Stimulated activated CD8-positive, alpha-beta memory T cell treated with anti-CD3 and anti-CD28 coated beads, Interleukin-2, amount 100 ng/mL, for 1 hour (primary cell): ENCODE data around the gene ZNF736.
A peak's percentile ranks its signal among the peaks of the same experiment; 100 is the strongest.
"Not testable (repeated sequence)": the region's sequence is repeated elsewhere in the genome, so short reads cannot be mapped to it uniquely, and the experiment has no call there.

Source experiments
- DNase-seq, 2 donors: peaks; one replicate each; pipeline ENCODE4 v3.0.0-alpha.2; 2020; ENCODE audit warnings: low read depth in 2 of 2

ZNF736 gene

DNA sequence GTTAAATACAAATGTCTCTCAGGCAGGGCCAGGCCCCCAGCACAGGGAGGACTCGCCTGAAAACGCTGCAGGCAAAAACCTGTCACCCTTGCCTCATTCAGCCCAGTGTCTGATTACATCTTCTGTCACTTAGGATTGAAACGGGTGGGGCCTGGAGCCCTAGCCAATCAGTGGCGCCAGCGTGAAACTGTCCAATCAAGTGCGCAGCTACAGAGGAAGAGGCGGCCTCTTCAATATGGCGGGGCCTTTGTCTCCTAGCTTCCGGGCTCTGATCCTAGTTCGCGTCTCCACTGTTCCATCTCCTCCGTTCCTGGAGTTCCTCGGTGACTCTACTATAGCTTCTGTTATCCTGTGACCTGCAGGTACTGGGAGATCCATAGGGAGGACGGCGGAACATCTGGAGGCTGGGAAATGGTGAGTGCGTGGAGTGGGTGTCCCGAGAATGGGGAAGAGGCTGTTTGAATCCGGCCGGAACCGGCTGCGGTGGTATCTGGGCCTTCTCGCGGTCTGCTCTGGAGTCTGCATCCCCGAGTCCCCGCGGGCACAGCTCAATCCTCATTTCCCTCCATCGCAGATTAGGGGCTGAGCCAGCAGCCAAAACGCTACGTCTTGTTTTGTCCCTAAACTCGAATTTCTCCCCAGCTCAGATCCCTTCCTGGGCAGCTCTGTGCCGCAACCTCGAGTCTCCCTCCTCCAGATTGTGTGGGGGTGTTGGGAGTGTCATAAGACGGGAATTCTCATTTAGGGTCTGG lies at the start of gene ZNF736:
Gene ZNF736 (plus strand): TSS at position 222 of the 752 bp plus-strand sequence. CDS start 190 bp downstream, at position 412.
- peak; percentile 70 to 75 for DNase-seq

DNA sequence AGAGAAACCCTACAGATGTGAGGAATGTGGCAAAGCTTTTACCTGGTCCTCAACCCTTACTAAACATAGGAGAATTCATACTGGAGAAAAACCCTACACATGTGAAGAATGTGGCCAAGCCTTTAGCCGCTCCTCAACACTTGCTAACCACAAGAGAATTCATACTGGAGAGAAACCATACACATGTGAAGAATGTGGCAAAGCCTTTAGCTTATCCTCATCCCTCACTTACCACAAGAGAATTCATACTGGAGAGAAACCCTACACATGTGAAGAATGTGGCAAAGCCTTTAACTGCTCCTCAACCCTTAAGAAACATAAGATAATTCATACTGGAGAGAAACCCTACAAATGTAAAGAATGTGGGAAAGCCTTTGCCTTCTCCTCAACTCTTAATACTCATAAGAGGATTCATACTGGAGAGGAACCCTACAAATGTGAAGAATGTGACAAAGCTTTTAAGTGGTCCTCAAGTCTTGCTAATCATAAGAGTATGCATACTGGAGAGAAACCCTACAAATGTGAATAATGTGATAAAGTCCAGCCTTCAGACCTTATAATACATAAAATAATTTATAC lies 47.3 kb upstream of the ZNF736 start:
- no peak for DNase-seq

DNA sequence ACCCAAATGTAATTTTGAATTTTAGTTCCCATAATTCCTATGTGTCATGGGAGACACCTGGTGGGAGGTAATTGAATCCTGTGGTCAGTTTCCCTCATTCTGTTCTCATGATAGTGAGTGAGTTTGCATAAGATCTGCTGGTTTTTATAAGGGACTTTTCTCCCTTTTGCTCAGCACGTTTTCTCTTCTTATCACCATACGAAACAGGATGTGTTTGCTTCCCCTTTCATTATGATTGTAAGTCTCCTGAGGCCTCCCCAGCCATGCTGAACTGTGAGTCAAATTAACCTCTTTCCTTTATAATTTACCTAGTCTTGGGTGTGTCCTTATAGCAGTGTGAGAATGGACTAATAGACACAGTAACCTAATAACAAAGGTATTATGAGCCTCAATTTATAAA lies 36.1 kb upstream of the ZNF736 start:
- no peak for DNase-seq

DNA sequence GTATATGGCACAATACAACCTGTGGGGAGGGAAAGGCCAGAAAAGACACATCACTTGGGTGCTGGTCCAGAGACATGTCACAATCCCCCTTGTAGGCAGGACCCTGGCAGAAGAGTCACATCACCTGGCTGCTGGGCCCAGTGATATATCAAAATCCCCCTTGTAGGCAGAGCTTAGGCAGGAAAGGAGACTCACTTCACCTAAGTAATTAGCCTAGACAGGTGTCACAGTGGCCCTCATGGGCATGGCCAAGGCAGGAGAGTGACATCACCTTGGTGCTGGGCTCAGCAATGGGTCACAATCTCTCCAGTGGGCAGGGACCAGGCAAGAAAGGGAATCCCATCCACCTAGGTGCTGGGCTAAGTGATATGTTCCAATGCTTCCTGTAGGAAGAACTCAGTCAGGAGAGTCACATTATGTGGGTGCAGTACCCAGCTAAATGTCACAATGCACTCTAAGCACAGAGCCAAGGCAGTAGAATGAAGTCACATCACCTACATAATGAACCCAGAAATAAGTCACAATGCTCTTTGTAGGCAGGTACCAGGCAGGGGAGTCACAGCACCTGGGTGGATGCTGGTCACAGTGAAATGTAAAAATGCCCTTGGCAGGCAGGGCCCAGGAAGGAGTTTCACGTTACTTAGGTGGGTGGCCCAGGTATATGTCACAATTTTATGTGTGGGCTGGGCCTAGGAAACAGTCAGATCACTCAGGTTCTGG lies 18.9 kb upstream of the ZNF736 start:
- DNase-seq = no peak

DNA sequence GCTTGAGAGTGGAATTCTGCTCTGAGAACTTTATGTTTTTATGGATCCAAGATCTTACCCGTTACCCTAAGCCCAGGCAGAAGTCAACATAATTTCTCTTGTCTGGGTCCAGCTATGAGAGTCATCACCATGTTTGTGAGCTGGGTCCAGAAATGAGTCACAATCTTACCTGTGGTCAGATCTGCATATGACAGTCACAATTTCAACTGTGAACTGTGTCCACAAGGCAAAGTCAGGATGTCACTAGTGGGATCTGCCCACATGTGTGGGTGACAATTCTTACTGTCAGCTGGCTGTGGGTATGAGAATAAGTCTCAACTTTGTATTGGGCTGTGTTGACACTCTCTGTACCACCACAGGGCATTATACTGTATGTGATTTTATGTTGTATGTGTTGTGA lies 16.3 kb upstream of the ZNF736 start:
- DNase-seq = not testable (repeated sequence)

DNA sequence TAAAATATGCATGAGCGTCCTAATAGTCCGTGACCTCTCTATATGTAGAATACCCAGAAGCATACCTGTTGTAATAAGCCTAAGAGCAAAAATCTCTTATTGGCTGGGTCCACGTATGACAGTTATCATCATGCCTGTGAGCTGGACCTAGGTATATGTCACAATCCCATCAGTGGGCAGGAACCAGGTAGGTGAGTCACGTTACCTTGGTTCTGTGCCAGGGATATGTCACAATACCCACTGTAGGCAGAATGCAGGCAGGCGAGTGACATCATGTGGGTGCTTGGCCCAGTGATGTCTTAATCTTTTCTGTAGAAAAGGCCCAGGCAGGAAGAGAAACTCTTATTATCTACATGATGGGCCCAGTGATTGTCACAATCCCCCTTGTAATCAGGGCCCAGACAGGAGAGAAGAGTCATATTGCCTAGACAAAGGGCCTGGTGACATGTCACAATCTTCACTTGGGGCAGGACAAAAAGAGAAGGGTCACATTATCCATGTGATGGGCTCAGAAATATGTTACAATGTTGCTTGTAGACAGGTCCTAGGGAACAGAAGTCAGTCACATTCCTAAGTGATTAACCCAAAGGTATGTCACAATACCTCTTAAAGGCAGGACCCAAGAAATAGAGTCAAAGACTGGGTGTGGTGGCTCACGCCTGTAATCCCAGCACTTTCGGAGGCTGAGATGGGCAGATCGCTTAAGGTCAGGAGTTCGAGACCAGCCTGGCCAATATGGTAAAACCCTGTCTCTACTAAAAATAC lies 12.9 kb upstream of the ZNF736 start:
- DNase-seq = no peak

DNA sequence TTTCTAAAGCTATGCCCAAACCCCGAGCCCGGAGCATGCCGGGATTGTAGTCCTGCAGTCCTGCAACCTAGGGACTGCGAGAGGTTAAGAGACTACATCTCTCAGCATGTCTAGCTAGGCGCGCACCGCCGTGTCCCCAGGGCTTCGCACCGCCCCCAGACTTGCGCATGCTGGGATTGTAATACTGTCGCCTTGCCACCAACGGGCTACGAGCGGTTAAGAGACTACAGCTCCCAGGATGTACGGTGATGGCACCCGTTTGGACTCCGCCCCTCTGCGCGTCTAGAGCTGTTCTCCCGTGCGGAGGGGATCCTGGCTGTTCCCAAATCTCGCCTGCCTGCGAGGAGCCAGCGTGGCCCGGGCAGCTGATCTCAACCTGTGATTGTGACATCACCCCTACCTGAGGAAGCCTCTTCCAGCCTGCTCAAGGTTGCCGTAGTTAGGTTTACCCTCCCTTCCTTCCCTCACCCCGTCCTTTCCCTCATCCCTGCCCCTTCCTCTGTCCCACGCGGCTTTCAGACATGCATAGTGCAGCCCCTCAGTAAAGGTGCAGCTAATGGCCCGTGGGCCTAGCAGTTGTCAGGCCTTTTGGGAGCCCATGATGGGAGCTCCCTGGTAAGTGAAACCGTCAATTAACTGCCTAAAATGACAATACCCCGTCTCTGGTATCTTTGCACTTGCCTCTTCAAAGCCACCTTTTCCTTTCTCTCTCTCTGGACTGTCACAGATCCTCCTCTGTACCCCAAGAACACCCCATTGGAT lies 6.3 kb upstream of the ZNF736 start:
- peak; percentile 83 to 87 for DNase-seq

DNA sequence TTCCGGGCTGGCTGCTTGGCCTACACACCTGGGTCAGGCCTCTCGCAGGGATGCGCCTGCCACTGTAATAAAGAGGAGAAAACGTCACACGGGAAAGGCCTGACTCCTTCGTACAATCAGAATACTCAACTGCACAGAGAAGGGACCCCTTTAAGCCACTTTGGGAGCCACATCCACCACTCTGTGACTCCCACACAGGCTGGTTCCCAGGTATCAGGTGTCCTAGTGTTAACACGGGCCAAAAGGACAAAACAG lies 5.8 kb upstream of the ZNF736 start:
- DNase-seq = no peak

DNA sequence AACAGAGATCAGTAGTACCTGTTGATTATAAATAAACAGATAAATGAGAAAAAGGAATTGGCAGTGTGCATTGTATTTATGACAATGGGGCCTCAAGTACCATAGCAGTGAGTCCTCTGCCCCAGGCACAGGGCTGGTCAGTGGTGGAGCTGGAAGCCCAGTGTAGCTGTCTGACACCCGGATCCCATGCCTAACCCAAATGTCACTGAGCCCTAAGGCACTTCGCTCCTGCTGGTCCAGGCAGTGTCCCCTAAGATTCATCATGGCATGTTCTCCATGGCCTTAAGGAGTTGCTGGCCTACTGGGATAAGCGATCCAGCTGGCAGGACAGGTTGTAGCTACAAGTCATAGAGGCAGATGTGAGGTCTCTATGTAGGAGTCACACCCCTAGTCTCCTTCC lies 3.3 kb upstream of the ZNF736 start:
- no peak for DNase-seq

DNA sequence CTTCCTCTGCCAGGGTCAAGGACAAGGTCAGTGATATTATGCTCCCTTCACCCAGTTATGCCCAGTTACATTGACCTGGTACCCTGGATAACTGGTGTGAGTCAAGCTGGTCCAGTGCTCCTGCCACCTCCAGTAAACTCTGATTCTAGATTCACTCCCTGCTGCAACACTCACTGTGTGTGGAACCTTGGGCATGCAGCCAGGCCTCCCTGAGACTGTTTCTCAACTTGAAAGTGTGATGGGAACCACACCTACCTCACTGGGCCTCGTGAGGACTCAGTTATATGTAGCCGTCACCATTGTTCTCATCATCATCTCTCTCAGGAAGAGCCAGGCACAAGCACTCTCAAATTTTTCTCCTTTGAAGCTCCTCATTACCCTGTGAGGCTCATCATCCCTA lies 935 bp upstream of the ZNF736 start:
- DNase-seq = no peak

DNA sequence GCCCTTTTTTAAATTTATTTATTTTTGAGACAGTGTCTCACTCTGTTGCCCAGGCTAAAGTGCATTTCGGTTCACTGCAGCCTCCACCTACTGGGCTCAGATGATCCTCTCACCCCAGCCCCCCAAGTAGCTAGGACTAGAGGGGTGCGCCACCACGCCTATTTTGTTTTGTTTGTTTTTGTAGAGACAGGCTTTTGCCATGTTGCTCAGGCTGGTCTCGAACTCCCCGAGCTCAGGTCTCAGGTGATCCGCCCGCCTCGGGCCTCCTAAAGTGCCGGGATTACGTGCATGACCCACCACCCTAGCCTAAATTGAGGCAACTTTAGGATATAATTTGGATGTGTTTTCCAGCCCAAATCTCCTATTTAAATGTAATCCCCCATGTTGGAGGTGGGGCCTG lies 805 bp downstream of the ZNF736 start:
- DNase-seq = no peak

DNA sequence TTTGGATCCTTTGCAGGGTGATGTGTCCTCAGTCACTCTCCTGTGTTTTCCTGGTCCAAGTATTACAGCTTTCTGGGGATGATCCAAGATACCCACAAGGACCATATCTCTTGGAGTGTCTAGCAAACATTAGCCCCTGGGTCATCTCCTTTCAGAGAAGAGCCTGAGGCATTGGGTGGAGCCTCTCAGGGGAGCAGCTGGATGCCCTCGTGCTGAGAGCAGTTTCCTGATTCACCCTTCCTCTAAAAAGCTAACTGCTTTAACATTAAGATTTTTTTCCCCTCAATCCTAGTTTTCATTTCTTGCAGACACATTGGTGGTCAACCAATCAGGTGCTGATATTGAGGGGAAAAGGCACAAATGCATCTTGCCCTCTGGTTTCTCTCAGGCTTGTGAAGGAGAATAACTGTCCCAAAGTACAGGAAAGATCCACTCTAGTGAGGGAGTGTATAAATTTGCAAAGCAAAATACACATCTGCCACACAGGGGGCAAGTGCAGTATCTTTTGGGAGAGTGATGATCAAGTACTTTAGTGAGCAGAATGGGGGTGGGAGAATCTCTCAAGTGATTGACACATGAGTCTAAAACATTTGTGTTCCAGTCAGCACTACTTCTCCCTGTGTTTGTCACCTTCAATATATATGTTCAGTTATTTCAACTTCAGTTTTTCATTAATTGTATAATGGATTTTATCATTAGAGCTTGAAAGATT lies 2.4 kb downstream of the ZNF736 start:
- not testable (repeated sequence) for DNase-seq

DNA sequence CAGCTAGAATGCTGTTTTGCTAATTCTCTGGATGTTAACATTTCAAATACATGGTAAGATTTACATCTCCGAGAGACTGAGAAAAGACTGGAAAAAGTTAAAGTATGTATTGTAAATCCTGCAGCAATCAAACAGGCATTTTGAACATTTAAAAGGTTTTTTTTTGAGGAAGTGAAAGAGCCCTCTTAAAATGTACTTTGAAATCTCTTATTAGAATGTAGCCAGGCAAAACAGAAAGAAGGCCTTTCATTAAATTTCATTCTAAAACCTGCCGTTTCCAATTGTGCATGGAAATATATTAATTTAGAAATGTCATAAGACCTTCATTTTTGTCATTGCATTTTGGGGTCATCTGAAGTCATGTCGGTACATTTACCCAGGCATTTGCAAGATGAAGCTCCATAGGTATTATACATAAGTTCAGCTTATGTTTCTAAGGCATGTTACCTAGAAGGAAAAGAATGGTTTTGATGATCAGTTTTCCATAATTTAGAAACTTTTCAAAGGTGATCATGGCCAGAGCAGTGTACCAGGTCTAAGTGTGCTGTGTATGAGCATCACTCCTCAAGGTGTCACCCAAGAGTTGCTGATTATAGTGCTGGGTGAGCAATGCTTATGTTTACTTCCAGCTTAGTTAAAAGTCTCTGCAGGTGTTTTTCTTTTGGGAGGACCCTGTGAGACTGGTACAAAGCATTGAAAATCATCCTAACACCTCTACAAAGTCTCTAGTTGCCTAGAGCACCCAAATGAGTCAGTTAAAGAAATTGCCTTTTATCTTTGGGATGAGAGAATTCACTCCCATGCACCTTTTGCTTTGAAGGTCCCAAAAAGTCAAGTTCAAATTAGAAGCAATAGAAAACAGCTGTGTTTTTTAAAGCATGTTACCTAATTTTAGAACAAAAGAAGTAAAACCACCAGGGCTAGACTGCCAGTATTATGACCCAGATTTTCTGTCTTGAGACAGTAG lies 7.1 kb downstream of the ZNF736 start:
- no peak for DNase-seq

DNA sequence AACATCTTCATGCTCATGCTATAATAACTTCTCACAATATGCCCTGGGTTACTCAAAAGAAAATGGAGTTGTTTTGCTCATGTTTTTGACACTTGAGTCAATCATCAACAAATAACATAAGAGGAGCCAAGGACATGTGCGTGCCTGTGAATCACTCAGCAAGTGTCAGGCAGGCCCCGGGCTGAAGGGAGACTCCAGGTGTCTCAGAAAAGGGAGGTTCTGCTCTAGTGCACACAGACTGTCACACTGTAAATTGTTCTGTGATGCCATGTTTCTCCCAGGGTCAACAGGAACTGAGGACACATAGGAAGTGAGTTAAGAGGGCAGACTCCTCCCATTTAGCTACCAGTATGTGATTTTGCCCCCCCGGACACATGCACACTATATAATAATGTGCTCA lies 10.4 kb downstream of the ZNF736 start:
- DNase-seq = not testable (repeated sequence)

DNA sequence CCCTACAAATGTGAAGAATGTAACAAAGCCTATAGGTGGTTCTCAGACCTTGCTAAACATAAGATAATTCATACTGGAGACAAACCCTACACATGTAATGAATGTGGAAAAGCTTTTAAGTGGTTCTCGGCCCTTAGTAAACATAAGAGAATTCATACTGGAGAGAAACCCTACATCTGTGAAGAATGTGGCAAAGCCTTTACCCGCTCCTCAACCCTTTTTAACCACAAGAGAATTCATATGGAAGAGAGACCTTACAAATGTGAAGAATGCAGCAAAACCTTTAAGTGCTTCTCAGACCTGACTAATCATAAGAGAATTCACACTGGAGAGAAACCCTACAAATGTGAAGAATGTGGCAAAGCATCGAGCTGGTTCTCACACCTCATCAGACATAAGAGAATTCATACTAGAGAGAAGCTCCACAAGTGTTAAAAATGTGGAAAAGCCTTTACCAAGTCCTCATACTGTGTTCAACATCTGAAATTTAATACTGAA lies 35.0 kb downstream of the ZNF736 start:
- not testable (repeated sequence) for DNase-seq

DNA sequence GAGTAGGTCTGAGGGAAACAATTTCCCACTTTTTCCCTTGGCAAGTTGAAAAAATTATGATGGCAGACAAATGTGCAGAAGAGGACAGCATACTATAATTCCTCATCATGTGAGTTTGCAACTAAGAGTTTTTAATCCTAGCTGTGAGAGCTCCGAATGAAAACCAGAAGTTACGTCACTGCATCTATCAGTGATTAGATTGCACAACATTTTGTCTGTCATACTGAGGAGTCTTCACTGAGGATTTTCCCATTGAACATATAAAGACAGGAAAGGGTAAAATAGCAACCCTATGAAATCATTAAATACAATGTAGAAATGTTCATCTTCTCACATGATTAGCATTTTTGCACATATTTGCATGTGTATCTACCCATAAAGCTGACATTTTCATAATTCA lies 45.8 kb downstream of the ZNF736 start:
- DNase-seq = no peak

DNA sequence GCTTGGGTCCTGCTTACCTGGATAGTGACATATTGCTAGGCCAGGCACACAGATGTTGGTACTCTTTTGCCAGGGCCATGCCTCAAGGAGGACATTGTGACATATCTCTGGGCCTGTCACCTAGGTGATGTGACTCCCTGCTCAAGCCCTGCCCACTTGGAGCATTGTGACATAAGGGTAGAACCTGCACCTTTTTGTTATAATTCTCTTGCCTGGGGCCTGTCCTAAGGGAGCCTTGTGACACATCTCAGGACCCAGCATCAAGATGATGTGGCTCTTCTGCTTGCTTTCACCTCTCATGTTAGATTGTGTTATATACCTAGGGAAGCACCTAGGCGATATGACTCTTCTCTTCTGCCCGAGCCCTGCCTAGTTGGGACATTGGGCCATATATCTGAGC lies 57.4 kb downstream of the ZNF736 start:
- no peak for DNase-seq

DNA sequence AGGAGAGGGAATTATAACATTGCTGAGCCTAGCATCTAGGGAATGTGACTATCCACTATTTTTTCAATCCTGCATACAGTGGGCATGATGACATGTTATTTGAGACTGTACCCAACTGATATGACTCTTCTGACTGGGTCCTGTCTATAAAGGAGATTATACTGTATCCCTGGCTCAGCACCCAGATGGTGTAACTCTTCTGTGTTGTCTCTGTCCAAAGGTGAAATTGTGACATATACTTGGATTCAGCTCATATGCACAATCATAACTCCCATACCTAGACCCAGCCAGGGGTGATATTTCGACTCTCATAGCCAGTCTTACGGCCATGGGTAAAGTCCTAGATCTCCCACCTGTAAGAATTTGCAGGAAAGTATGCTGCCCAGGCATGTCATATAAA lies 59.3 kb downstream of the ZNF736 start:
- no peak for DNase-seq

DNA sequence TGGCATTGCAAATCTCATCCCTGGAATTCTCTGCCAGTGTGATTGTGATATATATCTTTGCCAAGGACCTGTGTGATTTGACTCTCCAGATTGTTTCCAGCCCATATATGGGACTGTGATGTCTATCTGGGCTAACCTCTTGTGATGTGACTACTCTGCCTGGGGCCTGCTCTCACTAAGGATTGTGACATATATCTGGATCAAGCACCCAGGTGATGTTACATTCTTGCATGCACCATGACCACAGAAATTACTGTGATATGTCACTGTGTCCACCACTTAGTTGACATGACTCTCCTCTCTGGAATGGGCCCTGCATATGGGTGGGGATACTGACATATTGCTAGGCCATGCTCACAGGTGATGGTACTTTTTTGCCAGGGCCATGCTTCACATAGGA lies 86.6 kb downstream of the ZNF736 start:
- DNase-seq = no peak
